ENCODE measurements around the gene ANGPTL4.

Gene ANGPTL4

DNA sequence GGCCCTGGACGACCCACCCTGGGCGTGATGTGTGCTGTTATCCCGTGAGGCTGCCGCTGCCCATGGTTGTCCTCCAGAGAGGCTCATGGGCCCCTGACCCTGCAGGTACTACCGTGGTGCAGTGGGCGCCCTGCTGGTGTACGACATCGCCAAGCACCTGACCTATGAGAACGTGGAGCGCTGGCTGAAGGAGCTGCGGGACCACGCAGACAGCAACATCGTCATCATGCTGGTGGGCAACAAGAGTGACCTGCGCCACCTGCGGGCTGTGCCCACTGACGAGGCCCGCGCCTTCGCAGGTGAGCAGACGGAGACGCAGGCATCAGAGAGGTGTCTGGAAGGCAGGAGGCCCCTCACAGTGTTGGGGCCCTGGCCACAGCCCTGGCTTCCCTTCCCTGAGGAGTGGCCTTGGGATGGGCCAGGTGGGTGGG, 38.0 kb downstream of the ANGPTL4 start:
- no peaks in the 10 kb centered on the region for H3K9me3 ChIP-seq (ENCODE audit: insufficient read depth, low read depth, low read length)
- H3K36me3 ChIP-seq (ENCODE audit: insufficient read depth, low read length), result peaks cover 36% of the 10 kb centered on the region; the same call in 1 of the 2 replicates
- no peak overlapping the region for H2AFZ ChIP-seq (ENCODE audit: low read length)
- no peaks in the 10 kb centered on the region for H3K4me1 ChIP-seq (ENCODE audit: insufficient read depth, low read length, poor library complexity, severe bottlenecking)
- H3K4me2 ChIP-seq (ENCODE audit: low read depth, low read length, poor library complexity, severe bottlenecking), result no peak overlapping the region
- no peaks in the 10 kb centered on the region for H3K27me3 ChIP-seq (ENCODE audit: insufficient read depth, low read length, poor library complexity, severe bottlenecking)
- peaks cover 7% of the 10 kb centered on the region for H4K20me1 ChIP-seq (ENCODE audit: insufficient read depth, low read length, poor library complexity, severe bottlenecking)
- H3K9ac ChIP-seq (ENCODE audit: low read depth, low read length, poor library complexity, severe bottlenecking), result no peak overlapping the region
- H3K9me2 ChIP-seq (replicated peaks; ENCODE audit: low read depth, low read length), result no peaks in the 10 kb centered on the region
- peaks cover 28% of the 10 kb centered on the region for H3K79me2 ChIP-seq (ENCODE audit: insufficient read depth, low read length)
- no peaks in the 10 kb centered on the region for H3F3A ChIP-seq (ENCODE audit: low read depth)
- H3K4me3 ChIP-seq (ENCODE audit: low read length, poor library complexity, severe bottlenecking), result no peak overlapping the region
- no peak for TF ChIP-seq CTCF (conservative IDR thresholded peaks at IDR 0.05; ENCODE audit: low read length)
- TF ChIP-seq EZH2phosphoT487 (IDR thresholded peaks at IDR 0.05; ENCODE audit: borderline replicate concordance), result no peak

DNA sequence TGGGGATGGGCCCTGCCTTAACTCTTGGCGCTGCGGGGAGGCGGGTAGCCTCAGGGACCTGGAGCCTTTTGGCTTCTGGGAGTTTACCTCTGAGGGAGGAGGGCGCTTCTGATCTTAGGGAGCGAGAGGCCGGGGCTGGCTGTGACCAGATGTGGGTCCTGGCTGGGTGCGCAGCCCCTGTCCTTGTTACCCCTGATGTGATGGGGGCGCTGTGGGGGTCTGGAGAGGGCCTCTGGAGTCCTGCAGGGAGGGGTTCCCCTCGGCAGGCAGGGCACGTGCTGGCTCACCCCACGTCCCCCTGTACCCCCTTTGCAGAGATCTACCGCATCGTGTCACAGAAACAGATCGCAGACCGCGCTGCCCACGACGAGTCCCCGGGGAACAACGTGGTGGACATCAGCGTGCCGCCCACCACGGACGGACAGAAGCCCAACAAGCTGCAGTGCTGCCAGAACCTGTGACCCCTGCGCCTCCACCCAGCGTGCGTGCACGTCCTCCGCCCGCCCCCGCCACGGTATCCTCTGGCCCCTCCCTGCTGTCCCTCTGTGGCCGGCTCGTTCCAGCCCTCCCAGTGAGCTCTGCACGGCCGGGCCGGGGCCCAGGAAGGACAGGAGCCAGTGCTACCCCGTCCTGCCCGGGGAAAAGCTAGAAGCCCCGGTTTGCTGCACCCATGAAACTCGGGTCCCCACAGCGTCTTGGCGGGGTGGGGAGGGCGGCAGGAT, 39.3 kb downstream of the ANGPTL4 start:
- no peak overlapping the region for H2AFZ ChIP-seq (ENCODE audit: low read length)
- H3K79me2 ChIP-seq (ENCODE audit: insufficient read depth, low read length), result peaks cover 15% of the 10 kb centered on the region; the same call in 1 of the 2 replicates
- no peaks in the 10 kb centered on the region for H3K4me1 ChIP-seq (ENCODE audit: insufficient read depth, low read length, poor library complexity, severe bottlenecking)
- H3K27me3 ChIP-seq (ENCODE audit: insufficient read depth, low read length, poor library complexity, severe bottlenecking), result no peaks in the 10 kb centered on the region
- no peak for TF ChIP-seq CTCF (conservative IDR thresholded peaks at IDR 0.05; ENCODE audit: low read length)
- TF ChIP-seq EZH2phosphoT487 (IDR thresholded peaks at IDR 0.05; ENCODE audit: borderline replicate concordance), result no peak
- H4K20me1 ChIP-seq (ENCODE audit: insufficient read depth, low read length, poor library complexity, severe bottlenecking), result no peaks in the 10 kb centered on the region
- H3K4me2 ChIP-seq (ENCODE audit: low read depth, low read length, poor library complexity, severe bottlenecking), result no peak overlapping the region
- no peaks in the 10 kb centered on the region for H3K9me3 ChIP-seq (ENCODE audit: insufficient read depth, low read depth, low read length)
- no peaks in the 10 kb centered on the region for H3F3A ChIP-seq (ENCODE audit: low read depth)
- peaks cover 36% of the 10 kb centered on the region; the same call in 1 of the 2 replicates for H3K36me3 ChIP-seq (ENCODE audit: insufficient read depth, low read length)
- H3K4me3 ChIP-seq (ENCODE audit: low read length, poor library complexity, severe bottlenecking), result no peak overlapping the region
- H3K9me2 ChIP-seq (replicated peaks; ENCODE audit: low read depth, low read length), result no peaks in the 10 kb centered on the region
- H3K9ac ChIP-seq (ENCODE audit: low read depth, low read length, poor library complexity, severe bottlenecking), result no peak overlapping the region

- Histone ChIP-seq H3K79me2 (ENCODE audit: insufficient read depth, low read length) (peaks cover 12% of the 10 kb centered on the region; the same call in 1 of the 2 replicates), H3K4me3 (ENCODE audit: low read length, poor library complexity, severe bottlenecking) (no peak overlapping the region), H3K4me2 (ENCODE audit: low read depth, low read length, poor library complexity, severe bottlenecking) (no peak overlapping the region), H2AFZ (ENCODE audit: low read length) (no peak overlapping the region), H3K9ac (ENCODE audit: low read depth, low read length, poor library complexity, severe bottlenecking) (no peak overlapping the region), H3K4me1 (ENCODE audit: insufficient read depth, low read length, poor library complexity, severe bottlenecking) (no peaks in the 10 kb centered on the region), H3K27me3 (ENCODE audit: insufficient read depth, low read length, poor library complexity, severe bottlenecking) (no peaks in the 10 kb centered on the region), H4K20me1 (ENCODE audit: insufficient read depth, low read length, poor library complexity, severe bottlenecking) (no peaks in the 10 kb centered on the region), H3K36me3 (ENCODE audit: insufficient read depth, low read length) (peaks cover 36% of the 10 kb centered on the region; the same call in 1 of the 2 replicates), H3F3A (ENCODE audit: low read depth) (no peaks in the 10 kb centered on the region), H3K9me2 (replicated peaks; ENCODE audit: low read depth, low read length) (no peaks in the 10 kb centered on the region), H3K9me3 (ENCODE audit: insufficient read depth, low read depth, low read length) (no peaks in the 10 kb centered on the region)
- TF ChIP-seq CTCF (conservative IDR thresholded peaks at IDR 0.05; ENCODE audit: low read length) (no peak), EZH2phosphoT487 (IDR thresholded peaks at IDR 0.05; ENCODE audit: borderline replicate concordance) (no peak)
Observed at GRCh38 chr19:8403820-8404109, 39.8 kb downstream of the ANGPTL4 start.
